PC-3 (cell line): ENCODE measurements around the gene APBA2. TPM values are rescaled to one million over a fixed set of nuclear protein-coding genes. Genes with fewer than 3 reads are reported as not detected.

Experiments used
- ATAC-seq: fragments of 200-7000 bp; cut with Tn5 transposase; 2 replicates; pipeline ENCODE4 v1.9.1; 2020; ENCODE audit warnings: mild to moderate bottlenecking, moderate library complexity
- BruUV-seq: library from RNA; stranded (reverse); fragments of 400-500 nt; replicated peaks from 2 replicates; lab custom pipeline; 2021; lab: Mats Ljungman, UMichigan
- CTCF ChIA-PET: fragments of 300-600 bp; sonication (Branson Sonifier 250); formaldehyde crosslinking; loops from one replicate; lab custom pipeline; 2022; ENCODE audit warnings: antibody characterized with exemption; lab: Charles Lee
- POLR2A ChIA-PET: fragments of 300-600 bp; sonication (Branson Sonifier 250); formaldehyde crosslinking; loops from one replicate; lab custom pipeline; 2022; ENCODE audit warnings: antibody characterized with exemption; ENCODE audit not compliant: unreplicated experiment; lab: Charles Lee
- DNase-seq: peaks from one replicate; pipeline ENCODE4 v3.0.0-alpha.2; 2015
- H2AFZ ChIP-seq: fragments of 300-600 bp; sonication (generic); 2 replicates; pipeline ENCODE4 v1.6.0; 2016; ENCODE audit warnings: antibody characterized with exemption, low read length
- H3F3A ChIP-seq: fragments of 300-600 bp; sonication (generic); one replicate; pipeline ENCODE4 v1.6.0; 2017; ENCODE audit warnings: antibody characterized with exemption, low read length, control low read depth, mild to moderate bottlenecking; ENCODE audit not compliant: unreplicated experiment
- H3K27ac ChIP-seq: fragments of 300-600 bp; sonication (generic); 2 replicates; pipeline ENCODE4 v1.5.1; 2016; ENCODE audit warnings: mild to moderate bottlenecking, low read length
- H3K27me3 ChIP-seq: fragments of 300-600 bp; sonication (generic); 2 replicates; pipeline ENCODE4 v1.6.1; 2016; ENCODE audit warnings: low read length, mixed read lengths
- H3K36me3 ChIP-seq: fragments of 300-600 bp; sonication (generic); 2 replicates; pipeline ENCODE4 v1.6.1; 2016; ENCODE audit warnings: low read depth, mixed run types, low read length, mixed read lengths
- H3K4me1 ChIP-seq: fragments of 300-600 bp; sonication (generic); 2 replicates; pipeline ENCODE4 v1.5.1; 2016; ENCODE audit warnings: low read length; ENCODE audit not compliant: insufficient read depth
- H3K4me2 ChIP-seq: fragments of 300-600 bp; sonication (generic); 2 replicates; pipeline ENCODE4 v1.6.0; 2016; ENCODE audit warnings: low read length
- H3K4me3 ChIP-seq: fragments of 300-600 bp; sonication (generic); 2 replicates; pipeline ENCODE4 v1.5.1; 2016; ENCODE audit warnings: mild to moderate bottlenecking, low read length, mixed read lengths
- H3K79me2 ChIP-seq: fragments of 300-600 bp; sonication (generic); 2 replicates; pipeline ENCODE4 v1.6.1; 2017; ENCODE audit warnings: low read length, mixed read lengths
- H3K9ac ChIP-seq: fragments of 300-600 bp; sonication (generic); 2 replicates; pipeline ENCODE4 v1.6.0; 2016; ENCODE audit warnings: mild to moderate bottlenecking, low read length
- H3K9me2 ChIP-seq: fragments of 300-600 bp; sonication (generic); replicated peaks from 2 replicates; pipeline ENCODE4 v1.6.1; 2016; ENCODE audit warnings: mixed run types, low read length, mixed read lengths
- H3K9me3 ChIP-seq: fragments of 300-600 bp; sonication (generic); 2 replicates; pipeline ENCODE4 v1.6.1; 2016; ENCODE audit warnings: low read length, mixed read lengths
- H4K20me1 ChIP-seq: fragments of 300-600 bp; sonication (generic); 2 replicates; pipeline ENCODE4 v1.6.1; 2016; ENCODE audit warnings: low read length, mixed read lengths
- CTCF ChIP-seq: fragments of 300-600 bp; sonication (generic); conservative IDR thresholded peaks from 2 replicates; pipeline ENCODE4 v1.5.1; 2017; ENCODE audit warnings: antibody characterized with exemption, low read depth, mild to moderate bottlenecking, low read length
- EZH2 ChIP-seq: fragments of 300-600 bp; sonication (generic); IDR thresholded peaks from one replicate; pipeline ENCODE4 v1.6.1; 2017; ENCODE audit warnings: antibody characterized with exemption, mild to moderate bottlenecking, low read length; ENCODE audit not compliant: unreplicated experiment
- EZH2phosphoT487 ChIP-seq: fragments of 300-600 bp; sonication (generic); IDR thresholded peaks from 2 replicates; pipeline ENCODE4 v1.6.1; 2018; ENCODE audit warnings: mild to moderate bottlenecking, antibody characterized with exemption, low read length, borderline replicate concordance
- intact Hi-C: fragments of 100-400 bp; cut with micrococcal nuclease; formaldehyde crosslinking; loops from 2 replicates; pipeline ENCODE4 v1.9.0; 2023
- total RNA-seq: library from RNA; depleted of rRNA; stranded (reverse); fragments of >200 nt; gene quantifications from 2 replicates; pipeline ENCODE4 v1.2.3, GENCODE V29; 2014

Gene APBA2
- total RNA-seq, 1 experiment from 2014 or later, result 61.7 TPM

- H3K9me3 ChIP-seq, result no peaks in the 10 kb centered on the region
- no peak overlapping the region for H3K4me2 ChIP-seq
- no peak overlapping the region for H3K27ac ChIP-seq
- no peaks in the 10 kb centered on the region for H3K36me3 ChIP-seq
- H3K4me1 ChIP-seq, result no peaks in the 10 kb centered on the region
- H2AFZ ChIP-seq, result no peak overlapping the region
- CTCF ChIA-PET, result no interaction called here
- POLR2A ChIA-PET, result interaction anchor here (0.7 kb wide), 1 partner anchor 532 kb away, joined by 4 read pairs; no protein-coding TSS in a partner anchor
- no peaks in the 10 kb centered on the region for H3K27me3 ChIP-seq
- no peaks in the 10 kb centered on the region for H3K9me2 ChIP-seq
- peak; percentile 28 for DNase-seq
- intact Hi-C loops, result no loop called here
- no peak overlapping the region for H3K4me3 ChIP-seq
- no peaks in the 10 kb centered on the region for H3K79me2 ChIP-seq
- TF ChIP-seq EZH2 (no peak), CTCF (peak; percentile 45), EZH2phosphoT487 (no peak)
- H4K20me1 ChIP-seq, result no peaks in the 10 kb centered on the region
- no TSS peak for BruUV-seq
- no peak overlapping the region for H3K9ac ChIP-seq
- ATAC-seq, result peak; percentile 75
- no peaks in the 10 kb centered on the region for H3F3A ChIP-seq
Measured at GRCh38 chr15:29124581-29125381, 239.0 kb downstream of the APBA2 start.

GRCh38 chr15:29125382-29126207 is 239.8 kb downstream of the APBA2 start:
- intact Hi-C loops, result no loop called here
- Histone ChIP-seq H3K4me2 (no peak overlapping the region), H4K20me1 (no peaks in the 10 kb centered on the region), H3K4me1 (no peaks in the 10 kb centered on the region), H3K79me2 (no peaks in the 10 kb centered on the region), H2AFZ (no peak overlapping the region), H3K36me3 (no peaks in the 10 kb centered on the region), H3K4me3 (no peak overlapping the region), H3K9ac (no peak overlapping the region), H3K27me3 (no peaks in the 10 kb centered on the region), H3K9me3 (no peaks in the 10 kb centered on the region), H3F3A (no peaks in the 10 kb centered on the region), H3K9me2 (no peaks in the 10 kb centered on the region), H3K27ac (no peak overlapping the region)
- no peak for ATAC-seq
- DNase-seq, result no peak
- TF ChIP-seq EZH2 (no peak), EZH2phosphoT487 (no peak), CTCF (0 out of 2 replicates have a peak, but pooled peaks have one; percentile 21)
- no TSS peak for BruUV-seq
- POLR2A ChIA-PET, result interaction anchor here (0.7 kb wide), 1 partner anchor 532 kb away, joined by 4 read pairs; no protein-coding TSS in a partner anchor
- CTCF ChIA-PET, result no interaction called here
